ENCODE results near the gene PRKN.
"Not testable (repeated sequence)": the region's sequence is repeated elsewhere in the genome, so short reads cannot be mapped to it uniquely, and the experiment has no call there.

GRCh38 chr6:161315246-161315917 is 1412.2 kb downstream of the PRKN start:
- TF ChIP-seq PTTG1 (tag; IDR thresholded peaks at IDR 0.05; ENCODE audit: low read depth); POLR2AphosphoS5 (IDR thresholded peaks at IDR 0.05; ENCODE audit: control insufficient read depth, insufficient read depth, low read depth, low read length); NR1H2 (CRISPR knock-in tag; IDR thresholded peaks at IDR 0.05): not testable (repeated sequence)
- TF ChIP-seq, protein P1, sequence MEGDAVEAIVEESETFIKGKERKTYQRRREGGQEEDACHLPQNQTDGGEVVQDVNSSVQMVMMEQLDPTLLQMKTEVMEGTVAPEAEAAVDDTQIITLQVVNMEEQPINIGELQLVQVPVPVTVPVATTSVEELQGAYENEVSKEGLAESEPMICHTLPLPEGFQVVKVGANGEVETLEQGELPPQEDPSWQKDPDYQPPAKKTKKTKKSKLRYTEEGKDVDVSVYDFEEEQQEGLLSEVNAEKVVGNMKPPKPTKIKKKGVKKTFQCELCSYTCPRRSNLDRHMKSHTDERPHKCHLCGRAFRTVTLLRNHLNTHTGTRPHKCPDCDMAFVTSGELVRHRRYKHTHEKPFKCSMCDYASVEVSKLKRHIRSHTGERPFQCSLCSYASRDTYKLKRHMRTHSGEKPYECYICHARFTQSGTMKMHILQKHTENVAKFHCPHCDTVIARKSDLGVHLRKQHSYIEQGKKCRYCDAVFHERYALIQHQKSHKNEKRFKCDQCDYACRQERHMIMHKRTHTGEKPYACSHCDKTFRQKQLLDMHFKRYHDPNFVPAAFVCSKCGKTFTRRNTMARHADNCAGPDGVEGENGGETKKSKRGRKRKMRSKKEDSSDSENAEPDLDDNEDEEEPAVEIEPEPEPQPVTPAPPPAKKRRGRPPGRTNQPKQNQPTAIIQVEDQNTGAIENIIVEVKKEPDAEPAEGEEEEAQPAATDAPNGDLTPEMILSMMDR (IDR thresholded peaks at IDR 0.05 in 2 of 3, conservative IDR thresholded peaks at IDR 0.05 in 1 of 3; ENCODE audit: insufficient read depth in 2 of 3, low read depth in 1 of 3, low read length in 3 of 3): not testable (repeated sequence)
- TF ChIP-seq, protein P2, sequence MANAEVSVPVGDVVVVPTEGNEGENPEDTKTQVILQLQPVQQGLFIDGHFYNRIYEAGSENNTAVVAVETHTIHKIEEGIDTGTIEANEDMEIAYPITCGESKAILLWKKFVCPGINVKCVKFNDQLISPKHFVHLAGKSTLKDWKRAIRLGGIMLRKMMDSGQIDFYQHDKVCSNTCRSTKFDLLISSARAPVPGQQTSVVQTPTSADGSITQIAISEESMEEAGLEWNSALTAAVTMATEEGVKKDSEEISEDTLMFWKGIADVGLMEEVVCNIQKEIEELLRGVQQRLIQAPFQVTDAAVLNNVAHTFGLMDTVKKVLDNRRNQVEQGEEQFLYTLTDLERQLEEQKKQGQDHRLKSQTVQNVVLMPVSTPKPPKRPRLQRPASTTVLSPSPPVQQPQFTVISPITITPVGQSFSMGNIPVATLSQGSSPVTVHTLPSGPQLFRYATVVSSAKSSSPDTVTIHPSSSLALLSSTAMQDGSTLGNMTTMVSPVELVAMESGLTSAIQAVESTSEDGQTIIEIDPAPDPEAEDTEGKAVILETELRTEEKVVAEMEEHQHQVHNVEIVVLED (CRISPR knock-in tag; IDR thresholded peaks at IDR 0.05): not testable (repeated sequence)
- TF ChIP-seq, protein P3, sequence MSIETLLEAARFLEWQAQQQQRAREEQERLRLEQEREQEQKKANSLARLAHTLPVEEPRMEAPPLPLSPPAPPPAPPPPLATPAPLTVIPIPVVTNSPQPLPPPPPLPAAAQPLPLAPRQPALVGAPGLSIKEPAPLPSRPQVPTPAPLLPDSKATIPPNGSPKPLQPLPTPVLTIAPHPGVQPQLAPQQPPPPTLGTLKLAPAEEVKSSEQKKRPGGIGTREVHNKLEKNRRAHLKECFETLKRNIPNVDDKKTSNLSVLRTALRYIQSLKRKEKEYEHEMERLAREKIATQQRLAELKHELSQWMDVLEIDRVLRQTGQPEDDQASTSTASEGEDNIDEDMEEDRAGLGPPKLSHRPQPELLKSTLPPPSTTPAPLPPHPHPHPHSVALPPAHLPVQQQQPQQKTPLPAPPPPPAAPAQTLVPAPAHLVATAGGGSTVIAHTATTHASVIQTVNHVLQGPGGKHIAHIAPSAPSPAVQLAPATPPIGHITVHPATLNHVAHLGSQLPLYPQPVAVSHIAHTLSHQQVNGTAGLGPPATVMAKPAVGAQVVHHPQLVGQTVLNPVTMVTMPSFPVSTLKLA (conservative IDR thresholded peaks at IDR 0.05): not testable (repeated sequence)
- TF ChIP-seq, protein P4, sequence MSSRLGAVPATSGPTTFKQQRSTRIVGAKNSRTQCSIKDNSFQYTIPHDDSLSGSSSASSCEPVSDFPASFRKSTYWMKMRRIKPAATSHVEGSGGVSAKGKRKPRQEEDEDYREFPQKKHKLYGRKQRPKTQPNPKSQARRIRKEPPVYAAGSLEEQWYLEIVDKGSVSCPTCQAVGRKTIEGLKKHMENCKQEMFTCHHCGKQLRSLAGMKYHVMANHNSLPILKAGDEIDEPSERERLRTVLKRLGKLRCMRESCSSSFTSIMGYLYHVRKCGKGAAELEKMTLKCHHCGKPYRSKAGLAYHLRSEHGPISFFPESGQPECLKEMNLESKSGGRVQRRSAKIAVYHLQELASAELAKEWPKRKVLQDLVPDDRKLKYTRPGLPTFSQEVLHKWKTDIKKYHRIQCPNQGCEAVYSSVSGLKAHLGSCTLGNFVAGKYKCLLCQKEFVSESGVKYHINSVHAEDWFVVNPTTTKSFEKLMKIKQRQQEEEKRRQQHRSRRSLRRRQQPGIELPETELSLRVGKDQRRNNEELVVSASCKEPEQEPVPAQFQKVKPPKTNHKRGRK (tag; IDR thresholded peaks at IDR 0.05): not testable (repeated sequence)
- TF ChIP-seq, protein P5, sequence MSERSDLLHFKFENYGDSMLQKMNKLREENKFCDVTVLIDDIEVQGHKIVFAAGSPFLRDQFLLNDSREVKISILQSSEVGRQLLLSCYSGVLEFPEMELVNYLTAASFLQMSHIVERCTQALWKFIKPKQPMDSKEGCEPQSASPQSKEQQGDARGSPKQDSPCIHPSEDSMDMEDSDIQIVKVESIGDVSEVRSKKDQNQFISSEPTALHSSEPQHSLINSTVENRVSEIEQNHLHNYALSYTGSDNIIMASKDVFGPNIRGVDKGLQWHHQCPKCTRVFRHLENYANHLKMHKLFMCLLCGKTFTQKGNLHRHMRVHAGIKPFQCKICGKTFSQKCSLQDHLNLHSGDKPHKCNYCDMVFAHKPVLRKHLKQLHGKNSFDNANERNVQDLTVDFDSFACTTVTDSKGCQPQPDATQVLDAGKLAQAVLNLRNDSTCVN (CRISPR knock-in tag; IDR thresholded peaks at IDR 0.05): not testable (repeated sequence)
